22Rv1 (cell line): Measurements from ENCODE around the gene FASTK.
A peak's percentile ranks its signal among the peaks of the same experiment; 100 is the strongest.

Experiments used
- H3K27ac ChIP-seq: fragments of 450-650 bp; 2 replicates; pipeline ENCODE4 v1.5.1; 2017
- ZFX ChIP-seq: fragments of 450-650 bp; IDR thresholded peaks from 2 replicates; pipeline ENCODE4 v1.6.1; 2017; ENCODE audit warnings: antibody characterized with exemption, borderline replicate concordance
- TF ChIP-seq, protein P1 (sequence below): fragments of 450-650 bp; IDR thresholded peaks from 2 replicates; pipeline ENCODE4 v1.5.1; 2017; ENCODE audit warnings: mild to moderate bottlenecking

FASTK gene

DNA sequence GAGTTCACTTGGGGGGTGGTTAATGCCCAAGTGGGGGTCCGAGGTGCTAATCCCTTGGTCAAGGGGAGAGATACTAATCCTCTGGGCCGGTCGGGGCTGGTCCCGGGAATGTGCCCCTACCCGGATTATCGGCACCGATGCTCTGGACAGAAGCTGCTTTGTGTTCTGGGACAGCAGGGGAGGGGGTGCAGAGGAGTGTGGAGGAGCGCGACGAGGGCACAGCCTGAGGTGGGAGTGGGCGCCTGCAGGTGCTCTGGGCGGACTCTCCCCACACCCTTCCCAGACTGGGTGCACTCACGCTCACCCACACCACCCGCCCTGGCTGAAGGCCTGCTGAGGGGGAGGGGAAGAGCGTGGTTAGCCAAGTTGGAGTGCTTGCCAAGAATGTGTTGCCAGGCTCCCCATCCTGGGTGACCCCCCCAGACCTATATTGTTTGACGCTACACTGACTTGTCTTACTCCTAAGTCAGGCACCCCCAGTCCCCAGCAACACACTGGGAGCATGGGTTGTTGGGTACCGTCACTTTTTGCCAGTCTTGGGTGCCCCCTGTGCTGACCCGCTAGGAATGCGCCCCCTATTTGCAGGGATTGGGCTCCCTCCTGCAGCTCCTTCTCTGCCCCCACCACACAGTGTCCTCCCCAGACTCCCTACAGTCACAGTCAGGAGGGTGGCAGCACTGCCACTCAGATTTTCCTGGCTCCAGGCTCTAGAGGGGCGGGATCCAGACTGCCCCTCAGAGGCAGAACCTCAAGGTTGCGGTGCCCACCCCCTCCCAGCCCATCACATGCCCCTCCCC is 20.0 kb downstream of the FASTK start:
- H3K27ac ChIP-seq: peak overlapping the region; percentile 96
- TF ChIP-seq, protein P1, sequence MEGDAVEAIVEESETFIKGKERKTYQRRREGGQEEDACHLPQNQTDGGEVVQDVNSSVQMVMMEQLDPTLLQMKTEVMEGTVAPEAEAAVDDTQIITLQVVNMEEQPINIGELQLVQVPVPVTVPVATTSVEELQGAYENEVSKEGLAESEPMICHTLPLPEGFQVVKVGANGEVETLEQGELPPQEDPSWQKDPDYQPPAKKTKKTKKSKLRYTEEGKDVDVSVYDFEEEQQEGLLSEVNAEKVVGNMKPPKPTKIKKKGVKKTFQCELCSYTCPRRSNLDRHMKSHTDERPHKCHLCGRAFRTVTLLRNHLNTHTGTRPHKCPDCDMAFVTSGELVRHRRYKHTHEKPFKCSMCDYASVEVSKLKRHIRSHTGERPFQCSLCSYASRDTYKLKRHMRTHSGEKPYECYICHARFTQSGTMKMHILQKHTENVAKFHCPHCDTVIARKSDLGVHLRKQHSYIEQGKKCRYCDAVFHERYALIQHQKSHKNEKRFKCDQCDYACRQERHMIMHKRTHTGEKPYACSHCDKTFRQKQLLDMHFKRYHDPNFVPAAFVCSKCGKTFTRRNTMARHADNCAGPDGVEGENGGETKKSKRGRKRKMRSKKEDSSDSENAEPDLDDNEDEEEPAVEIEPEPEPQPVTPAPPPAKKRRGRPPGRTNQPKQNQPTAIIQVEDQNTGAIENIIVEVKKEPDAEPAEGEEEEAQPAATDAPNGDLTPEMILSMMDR: no peak
- no peak for TF ChIP-seq ZFX

DNA sequence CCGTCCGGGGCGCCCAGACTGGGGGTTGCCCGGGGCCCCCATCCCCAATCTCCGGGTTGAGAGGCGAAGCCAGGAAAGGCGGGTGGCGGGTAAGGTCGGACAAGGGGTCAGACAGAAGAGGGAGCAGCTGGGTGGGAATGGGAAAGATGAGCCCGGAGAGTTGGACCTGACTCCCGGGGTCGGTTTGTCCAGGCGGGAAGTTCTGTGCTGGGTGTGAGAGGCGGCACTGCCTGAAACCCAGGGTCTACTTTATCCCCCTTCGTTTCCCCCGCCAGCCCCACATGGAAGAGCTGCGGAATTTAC is 20.5 kb downstream of the FASTK start:
- H3K27ac ChIP-seq: peak overlapping the region; percentile 96
- TF ChIP-seq, protein P1: peak; percentile 22; the same call in 1 of the 2 replicates
- TF ChIP-seq ZFX: no peak

DNA sequence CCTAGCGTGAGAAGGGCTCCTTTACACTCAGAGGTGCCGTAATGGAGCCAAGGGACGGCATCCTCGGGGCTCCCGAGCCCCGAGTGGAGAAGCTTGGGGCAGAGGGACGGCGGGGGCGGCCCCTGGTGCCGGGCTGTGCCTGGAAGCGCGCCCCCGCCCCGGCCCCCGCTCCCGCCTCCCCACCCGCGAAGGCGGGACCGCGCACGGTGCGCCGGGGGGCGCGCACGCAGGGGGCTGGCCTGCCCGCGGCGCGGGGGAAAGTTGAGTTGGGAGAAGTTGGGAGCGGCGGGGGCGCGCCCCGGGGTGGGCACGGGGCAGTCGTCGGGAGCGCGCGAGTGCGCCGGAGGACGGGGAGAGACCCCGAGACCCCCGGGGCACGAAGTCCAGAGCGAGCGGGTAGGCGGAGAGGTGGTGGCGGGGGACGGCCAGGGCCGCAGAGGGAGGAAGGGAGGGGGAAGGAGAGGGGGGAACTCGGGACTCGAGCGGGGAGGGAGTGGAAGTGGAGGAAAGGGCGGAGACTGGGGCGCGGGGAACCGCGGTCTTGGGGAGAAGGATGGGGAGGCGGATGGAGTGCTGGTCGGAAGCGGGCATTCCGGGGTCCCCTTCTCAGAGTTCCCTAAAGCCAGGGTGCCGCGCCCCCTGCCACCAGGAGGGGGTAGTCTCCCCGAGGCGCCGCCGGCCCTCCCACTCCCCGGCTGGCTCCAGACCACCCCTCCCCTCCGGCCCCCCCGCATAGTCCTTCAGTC is 21.1 kb downstream of the FASTK start, which contains the start of gene SLC4A2:
SLC4A2 (plus strand) TSS at position 223 of the 746 bp plus-strand sequence. CDS start 2,399 bp downstream, outside the sequence.
- TF ChIP-seq ZFX: no peak
- TF ChIP-seq, protein P1: peak; percentile 41
- peak within 1 kb of the TSS; percentile 96 for H3K27ac ChIP-seq

DNA sequence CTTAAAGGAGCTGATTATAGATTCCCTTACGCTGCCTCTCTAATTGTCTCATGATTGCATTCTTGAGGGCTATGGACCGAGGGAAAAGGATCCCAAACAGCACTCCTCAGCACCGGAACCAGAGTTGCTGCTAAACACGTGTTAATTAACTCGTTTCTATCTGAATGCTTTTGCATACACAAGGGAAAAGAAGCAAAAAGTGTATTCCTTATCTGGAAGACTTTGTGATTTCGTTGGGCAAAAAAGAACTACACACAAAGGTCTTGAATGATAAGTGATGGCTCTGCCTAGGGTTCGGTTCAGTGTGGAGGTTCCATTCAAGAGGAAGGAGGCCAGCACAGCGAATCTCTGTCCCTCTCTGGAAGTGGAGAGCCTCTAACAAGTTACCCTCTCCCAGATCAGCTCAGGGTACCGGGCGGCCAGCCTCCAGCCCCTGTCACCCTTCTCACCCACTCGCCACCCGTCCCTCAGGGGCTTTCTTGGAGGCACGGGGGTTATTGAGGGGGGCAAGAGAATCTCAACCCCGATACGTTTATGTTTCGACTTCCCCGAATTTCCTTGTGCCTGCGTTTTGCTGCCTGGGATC is 21.7 kb downstream of the FASTK start:
- TF ChIP-seq, protein P1: no peak
- peak overlapping the region; percentile 96 for H3K27ac ChIP-seq

DNA sequence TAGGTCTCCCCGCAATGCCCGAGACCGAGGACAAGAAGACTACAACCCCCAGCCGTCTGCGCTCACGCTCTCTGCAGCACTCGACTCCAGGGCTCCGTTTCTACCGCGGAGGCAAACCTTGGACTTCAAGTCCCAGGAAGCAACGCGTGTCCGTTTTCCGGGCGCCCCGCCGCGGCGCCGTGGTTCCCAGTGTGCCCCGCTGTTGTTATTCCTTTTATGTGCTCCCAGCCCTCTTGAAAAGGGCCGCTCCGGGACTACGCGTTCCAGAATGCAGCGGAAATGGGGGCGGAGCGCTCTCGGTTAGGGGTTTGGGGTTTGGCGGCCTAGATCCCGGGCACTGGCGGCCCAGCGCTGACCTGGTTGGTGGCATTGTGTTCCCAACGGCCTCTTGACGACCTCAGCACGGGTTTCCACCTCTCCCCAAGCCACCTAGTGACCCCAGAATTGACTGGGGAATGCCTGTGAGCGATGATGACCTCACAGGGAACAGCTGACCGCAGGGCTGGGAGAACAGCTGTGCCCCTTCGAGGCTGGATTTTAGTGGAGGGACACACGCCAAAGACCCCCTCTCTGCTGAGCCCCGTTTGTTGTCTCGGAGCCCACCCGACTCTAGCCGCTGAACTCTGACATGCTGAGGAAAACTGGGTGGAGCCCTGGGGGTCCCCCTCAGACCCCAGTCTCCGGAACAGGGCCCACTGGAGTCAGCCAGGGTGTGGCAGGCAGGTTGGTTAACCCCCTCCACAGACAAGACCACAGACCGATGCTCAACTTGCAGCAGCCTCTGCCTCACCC is 22.4 kb downstream of the FASTK start:
- peak overlapping the region; percentile 96 for H3K27ac ChIP-seq

DNA sequence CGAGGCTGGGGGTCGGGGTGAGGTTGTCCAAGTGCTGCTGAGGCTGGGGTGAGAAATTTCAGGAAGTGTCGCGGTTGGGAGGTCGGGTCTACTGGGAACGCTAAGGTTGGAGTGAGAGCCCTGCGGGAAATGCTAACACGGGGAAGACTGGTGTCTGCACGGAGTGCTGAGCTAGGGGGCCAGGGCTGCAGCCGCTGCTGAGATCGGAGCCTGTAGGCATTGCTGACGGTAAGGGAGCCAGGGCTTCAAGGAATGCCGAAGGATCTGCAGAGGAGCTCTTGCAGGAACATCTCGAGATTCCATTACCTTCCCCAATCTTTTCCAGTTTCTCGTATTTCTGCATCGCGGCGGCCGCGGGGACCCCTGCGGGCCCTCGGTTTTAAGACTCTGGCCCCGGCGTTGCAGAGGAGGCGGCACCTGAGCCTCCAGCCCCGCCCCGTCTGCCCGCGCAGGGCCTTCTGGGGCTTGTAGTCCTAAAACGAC is 23.1 kb downstream of the FASTK start, which contains the start of gene CDK5:
CDK5 (minus strand) TSS at position 392 of the 483 bp plus-strand sequence; CDS start at position 343, 49 bp downstream.
- H3K27ac ChIP-seq: peak within 1 kb of the TSS; percentile 96
- TF ChIP-seq ZFX: no peak
- TF ChIP-seq, protein P1: no peak

More for the DNA sequence above, 22.4 kb downstream of the FASTK start:
- TF ChIP-seq, protein P1: no peak
- no peak for TF ChIP-seq ZFX
